Tongue (tissue), 2 donors: ENCODE data around the gene MRPL46. TPM values are rescaled to one million over a fixed set of nuclear protein-coding genes. Genes with fewer than 3 reads are reported as not detected.

Experiments
- DNase-seq: peaks from one replicate; pipeline ENCODE4 v3.0.0-alpha.2; 2015
- total RNA-seq: library from RNA; depleted of rRNA; stranded (reverse); fragments of >200 nt; gene quantifications from one replicate; pipeline ENCODE4 v1.2.3, GENCODE V29; 2014

MRPL46 gene
- 25.2 TPM for total RNA-seq

DNA sequence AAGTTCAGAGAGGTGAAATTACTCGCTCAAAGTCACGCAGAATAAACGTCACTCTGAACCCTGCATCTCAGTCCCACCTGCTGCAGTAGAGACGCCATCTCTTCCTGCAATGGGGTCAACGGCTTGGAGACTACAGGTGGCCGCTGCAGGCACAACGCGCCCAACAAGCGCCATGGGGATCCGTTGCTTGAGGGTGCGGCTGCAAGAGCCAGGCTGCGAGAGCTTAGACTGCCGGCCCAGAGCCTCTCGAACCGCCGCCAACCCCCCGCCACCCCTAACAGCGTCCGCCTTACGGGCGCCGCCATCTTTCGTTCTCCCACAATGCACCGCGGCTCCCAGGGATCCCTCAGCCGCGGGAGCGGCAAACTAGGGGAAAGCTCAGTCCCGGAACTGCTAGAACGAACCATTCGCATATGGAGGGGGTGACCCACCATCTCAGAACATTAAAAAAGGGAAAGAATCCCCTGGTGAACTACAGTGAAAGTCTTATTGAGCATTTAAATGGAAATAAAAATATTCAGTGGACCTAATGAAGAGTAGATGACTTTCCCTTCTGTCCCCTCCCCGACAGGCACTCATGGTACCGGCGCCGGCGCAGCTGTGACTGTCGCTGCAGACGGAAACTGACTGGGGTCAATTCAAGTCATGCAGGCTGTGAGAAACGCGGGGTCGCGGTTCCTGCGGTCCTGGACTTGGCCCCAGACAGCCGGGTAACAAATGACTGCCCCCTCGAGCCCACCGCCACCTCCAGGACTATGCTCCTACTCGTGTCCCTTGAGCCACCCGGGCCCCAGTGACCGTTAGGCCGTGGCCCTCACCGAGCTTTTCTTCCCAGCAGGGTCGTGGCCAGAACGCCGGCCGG, at the start of gene MRPL46, which contains the start of gene MRPS11:
Gene MRPL46, minus strand, starts transcription at position 316 of the 862 bp plus-strand sequence. Its CDS starts 11 bp downstream, at position 305.
Gene MRPS11, plus strand, starts transcription at position 636 of the 862 bp plus-strand sequence. Its CDS starts 10 bp downstream, at position 646.
- peak; percentile 97 for DNase-seq

DNA sequence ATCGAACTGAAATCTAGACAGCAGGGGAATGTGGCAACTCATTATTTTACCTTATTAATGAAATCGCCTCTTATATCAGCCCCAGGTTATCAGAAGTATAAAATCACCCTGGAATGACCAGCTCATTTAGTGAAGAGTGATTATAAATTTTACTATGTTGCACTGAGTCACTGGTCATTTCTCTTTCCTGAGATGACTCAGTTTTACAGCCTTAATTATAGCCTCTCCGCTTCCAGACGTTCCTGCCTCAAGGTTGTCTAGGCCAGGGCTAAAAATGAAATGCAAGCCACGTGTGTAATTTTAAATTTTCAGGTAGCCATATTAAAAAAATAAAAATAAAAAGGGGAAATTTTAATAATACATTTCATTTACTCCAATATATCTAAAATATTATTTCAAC, 46.0 kb upstream of the MRPL46 start:
- DNase-seq: no peak

DNA sequence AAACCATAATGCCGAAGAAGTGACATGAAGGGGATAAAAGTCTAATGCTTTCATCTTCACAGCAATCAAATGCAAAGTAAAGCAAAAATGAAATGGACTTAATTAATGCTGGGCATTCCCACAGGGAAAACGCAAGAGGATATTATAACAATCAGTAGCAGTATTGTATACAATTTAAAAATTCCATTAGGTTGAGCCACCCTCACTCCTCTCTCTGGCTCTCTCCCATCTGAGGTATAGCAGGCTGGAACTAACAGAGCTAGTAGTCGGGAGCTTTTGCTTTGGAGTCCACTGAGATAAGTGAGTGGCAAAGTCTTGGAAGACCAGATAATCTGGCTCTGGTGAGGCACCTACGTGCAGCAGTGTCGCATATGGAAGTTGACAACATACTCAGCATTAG, 45.4 kb upstream of the MRPL46 start:
- DNase-seq: no peak

DNA sequence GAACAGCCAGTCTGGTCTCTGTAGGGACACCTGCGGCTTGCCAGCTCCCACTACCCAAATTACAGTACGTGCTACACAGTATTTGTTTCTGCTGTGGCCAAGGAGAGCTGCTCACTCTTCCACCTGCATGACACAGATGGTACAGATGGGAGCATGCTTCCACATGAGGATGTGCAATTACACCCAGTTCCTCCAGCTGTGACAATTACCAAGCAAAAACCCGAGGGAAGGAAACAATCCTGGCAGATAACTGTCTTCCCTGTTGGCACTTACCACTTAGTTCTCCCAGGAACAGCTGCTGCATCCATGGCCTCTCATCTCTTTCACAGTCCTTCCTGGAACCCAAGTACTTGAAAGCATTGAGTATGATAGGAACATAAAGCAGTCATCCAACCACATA, 44.9 kb upstream of the MRPL46 start:
- DNase-seq: no peak

DNA sequence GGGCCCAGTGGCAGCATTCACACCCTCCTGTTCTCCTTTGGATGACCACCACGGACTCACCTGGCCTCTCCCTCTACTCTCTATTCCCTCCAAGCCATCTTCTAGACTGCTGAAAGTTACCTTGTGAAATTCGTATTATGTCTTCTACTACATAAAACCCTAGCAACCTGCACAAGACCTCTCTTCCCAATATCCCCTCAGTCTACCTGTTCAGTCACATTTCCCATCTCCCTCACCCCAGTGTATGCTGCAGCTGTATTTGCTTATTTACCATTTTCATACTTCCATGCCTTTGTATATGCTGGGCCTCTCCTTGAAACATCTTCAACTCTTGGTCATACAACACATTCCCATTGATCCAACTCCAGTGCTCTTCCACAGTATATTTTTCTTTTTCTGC, 44.0 kb upstream of the MRPL46 start:
- DNase-seq: no peak

DNA sequence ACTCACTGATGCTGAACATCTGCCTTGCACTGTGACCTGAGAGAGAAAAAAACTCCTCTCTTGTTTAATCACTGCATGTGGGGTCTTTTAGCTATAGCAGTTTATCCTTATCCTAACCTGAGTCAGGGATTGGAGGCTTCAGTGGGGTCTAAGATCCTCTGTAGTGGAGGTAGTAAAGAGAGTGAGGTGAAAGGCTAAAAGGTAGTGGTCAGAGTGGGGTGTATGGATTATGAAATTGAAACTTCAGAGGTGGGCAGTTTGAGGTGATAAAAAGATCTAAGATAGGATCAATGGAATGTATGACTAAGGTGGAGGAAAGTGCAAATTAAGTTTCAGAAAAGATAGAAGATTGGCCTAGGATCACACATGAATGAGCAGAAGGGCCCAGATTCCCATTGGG, 42.8 kb upstream of the MRPL46 start:
- DNase-seq: no peak

DNA sequence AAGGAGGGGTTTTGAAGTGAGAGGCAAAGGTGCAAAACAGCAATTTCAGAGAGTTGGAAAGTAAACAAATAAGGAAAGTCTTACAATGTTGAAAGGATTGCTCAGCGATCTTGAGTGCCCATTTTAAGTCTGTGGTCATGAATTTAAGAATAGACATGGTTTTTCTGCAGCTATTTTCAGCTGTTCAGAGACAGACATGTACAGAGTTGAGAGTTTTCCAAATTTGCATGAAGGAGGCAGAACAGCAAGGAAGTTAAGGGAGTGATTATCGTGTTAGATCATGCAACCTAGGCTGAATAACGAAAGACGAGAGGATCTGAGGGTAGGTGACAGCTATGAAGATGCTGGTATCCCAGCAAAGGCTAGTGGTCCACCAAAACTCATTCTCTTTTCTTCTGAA, 42.1 kb upstream of the MRPL46 start:
- DNase-seq: no peak

DNA sequence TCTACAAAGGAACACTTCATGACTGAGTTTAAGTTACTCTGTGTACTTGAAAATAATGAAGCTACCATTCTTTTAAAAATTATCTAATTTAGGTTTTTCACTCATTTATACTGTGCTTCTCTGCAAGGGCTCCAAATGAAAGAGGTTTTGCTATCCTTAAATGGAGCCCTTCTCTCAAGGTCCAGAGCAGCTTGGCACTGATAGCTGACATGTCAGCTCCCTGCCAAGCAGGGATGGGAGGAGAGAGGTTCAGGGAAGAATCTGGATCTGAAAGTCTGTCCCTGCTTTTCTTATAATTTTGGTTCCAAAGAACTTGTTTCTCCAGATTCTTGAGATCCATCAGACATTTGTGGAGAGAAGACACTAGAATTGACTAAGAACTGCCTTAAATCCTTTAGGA, 39.4 kb upstream of the MRPL46 start:
- no peak for DNase-seq

DNA sequence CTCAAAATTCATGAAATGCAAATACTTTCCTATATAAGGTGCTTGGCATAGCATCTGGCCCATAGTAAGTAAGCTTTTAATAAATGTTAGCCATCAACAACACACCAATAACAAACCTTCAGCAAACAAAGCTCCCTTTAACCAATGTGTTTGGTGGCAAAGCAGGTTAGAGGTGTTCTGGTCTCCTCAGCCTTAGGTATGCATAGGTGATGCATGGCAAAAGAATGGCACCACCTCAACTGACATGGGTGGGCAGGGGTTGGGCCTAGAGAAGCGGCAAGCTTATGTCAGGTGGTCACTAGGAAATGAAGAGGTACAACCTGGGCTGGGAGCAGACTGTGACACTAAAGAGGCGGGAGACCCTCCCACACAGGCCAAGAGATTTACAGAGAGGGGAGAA, 38.5 kb upstream of the MRPL46 start:
- no peak for DNase-seq

DNA sequence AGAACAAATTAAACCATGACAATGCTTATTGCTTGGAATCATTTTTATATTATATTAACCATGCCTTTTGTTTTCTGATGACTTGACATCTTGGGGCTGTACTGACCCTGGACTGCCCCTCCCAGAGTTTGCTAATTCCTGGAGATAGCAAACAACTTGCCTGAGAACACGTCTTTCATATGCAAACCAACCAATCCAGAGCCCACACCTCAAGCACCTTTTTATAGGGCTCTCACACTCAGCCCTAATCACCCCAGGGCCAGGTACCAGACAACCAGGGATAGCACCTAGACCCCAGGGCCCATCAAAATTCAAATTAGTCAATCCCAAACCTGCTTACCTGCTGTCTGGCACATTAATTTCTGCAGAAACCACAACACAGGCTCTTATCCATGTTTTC, 37.3 kb upstream of the MRPL46 start:
- no peak for DNase-seq

DNA sequence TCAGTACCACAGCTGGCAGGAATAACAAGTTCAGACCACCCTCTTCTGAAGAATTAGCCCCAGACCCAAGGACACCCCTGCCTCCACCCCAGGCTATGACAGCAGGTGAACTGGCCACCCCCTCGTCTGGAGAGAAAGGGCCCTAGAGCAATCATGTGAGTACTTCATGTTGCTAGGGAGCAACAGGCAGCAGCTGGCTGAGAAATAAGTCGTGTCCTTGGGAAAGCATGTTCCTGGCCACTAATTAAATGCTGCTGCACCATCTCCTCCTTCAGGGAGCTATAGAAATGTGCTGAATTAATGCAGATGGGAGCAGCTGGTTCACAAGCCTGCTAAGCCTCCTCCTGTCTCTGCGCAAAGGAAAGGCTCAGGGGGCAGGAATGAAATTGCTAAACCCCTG, 31.8 kb upstream of the MRPL46 start:
- peak; percentile 56 for DNase-seq

DNA sequence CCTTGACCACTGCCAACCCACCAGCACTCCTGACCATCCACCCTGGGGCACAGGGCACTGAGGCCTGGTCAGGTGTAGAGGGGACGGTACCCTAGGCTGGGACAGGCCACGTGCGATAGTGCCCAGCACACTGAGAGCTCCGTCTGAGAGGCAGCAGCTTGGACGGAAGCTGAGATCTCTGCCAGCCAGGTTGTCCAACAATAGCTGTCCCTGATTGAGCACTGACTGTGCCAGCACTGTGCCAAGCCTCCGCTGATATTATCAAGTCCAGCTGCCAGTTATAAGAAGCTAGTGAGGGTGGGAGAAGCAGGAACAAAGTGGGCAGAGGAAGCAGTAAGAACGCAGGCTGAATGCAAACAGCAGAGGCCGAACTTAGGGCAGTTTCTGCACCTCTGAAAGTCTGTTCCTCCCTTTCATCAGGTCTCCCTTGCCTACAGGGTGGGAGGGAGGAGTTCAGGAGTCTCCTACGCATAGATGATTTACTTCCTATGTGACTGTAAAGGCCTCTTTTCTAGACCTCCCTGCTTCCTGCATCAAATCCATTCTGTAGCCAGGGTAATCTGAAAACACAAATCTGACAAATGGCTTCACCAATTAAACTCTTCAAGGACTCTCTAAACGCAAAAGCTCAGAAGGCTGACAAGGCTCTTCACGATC, 30.0 kb upstream of the MRPL46 start:
- DNase-seq: no peak

DNA sequence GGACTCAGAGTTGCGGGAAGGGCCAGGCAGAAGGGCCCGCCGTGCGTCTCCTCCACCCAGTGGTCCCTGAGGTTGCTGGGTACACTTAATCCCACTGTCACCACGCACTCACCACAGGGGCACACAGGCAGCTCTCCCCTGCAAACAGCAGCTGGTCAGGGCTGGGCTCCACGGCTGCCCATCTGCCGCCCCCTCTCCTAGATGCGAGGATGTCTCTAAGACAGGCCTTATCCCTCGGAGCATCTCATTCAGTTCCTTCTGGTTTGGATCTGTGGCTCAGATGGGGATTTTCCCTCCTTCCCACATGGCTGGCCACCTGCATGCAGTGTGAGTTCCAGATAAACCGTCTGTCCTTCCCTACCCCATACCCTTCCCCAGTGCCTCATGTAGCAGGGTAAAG, 26.7 kb upstream of the MRPL46 start:
- DNase-seq: peak; percentile 67

DNA sequence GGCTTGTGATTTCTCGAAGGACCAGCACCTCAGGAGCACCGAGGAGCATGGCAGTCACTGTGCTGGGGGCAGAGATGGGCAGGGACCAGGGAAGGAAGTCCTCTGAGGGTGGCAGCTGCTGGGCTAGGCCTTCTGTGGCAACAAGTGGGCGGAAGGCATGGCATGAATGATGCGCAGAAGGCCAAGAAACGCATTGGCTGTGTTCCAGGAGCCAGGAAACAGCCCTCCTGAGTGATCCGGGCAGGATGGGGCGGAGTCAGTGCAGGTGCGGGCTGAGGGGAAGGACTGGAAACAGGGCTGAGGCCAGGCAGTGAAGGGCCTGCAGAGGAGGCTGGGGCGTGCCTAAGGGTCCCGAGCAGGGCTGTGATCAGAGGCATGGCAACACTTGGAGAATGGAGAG, 24.0 kb upstream of the MRPL46 start:
- DNase-seq: peak; percentile 35

DNA sequence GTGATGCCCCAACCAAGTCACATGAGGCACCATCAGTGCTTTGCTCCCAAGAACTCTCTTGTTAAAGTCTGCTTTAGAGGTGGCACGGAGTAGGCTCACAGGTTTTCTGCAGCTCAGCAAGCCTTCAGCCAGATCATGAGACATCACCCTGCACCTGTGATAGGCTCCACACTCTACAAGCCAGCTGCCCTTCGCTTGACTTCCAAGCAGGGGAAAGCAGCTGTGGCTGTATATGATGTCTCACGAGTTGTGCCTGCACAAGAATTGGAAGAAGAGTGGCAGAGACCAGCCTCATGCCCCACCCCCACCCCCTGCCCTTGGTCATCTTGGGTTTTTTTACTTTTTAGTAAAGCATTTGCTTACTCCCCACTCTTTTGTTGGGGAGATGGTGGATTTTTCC, 22.8 kb upstream of the MRPL46 start:
- peak; percentile 36 for DNase-seq

DNA sequence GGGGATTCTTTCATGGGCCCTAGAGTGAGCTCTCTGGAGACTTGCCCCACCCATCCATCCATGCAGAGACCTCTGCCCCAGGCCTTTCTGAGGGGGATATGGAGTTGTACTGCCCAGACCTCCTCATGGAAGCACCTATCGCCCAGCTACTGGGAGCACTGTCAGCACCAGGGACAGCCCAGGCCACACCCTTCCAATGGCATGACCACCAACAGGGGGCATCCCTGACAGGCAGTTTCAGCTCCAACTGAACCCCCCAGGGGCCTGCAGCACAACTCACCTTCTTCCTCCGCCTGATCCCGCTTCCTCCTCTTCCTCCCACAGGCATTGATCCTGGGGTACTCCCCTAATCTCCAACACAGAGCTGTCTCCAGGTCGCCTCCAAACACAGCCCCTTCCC, 22.1 kb upstream of the MRPL46 start:
- DNase-seq: no peak

DNA sequence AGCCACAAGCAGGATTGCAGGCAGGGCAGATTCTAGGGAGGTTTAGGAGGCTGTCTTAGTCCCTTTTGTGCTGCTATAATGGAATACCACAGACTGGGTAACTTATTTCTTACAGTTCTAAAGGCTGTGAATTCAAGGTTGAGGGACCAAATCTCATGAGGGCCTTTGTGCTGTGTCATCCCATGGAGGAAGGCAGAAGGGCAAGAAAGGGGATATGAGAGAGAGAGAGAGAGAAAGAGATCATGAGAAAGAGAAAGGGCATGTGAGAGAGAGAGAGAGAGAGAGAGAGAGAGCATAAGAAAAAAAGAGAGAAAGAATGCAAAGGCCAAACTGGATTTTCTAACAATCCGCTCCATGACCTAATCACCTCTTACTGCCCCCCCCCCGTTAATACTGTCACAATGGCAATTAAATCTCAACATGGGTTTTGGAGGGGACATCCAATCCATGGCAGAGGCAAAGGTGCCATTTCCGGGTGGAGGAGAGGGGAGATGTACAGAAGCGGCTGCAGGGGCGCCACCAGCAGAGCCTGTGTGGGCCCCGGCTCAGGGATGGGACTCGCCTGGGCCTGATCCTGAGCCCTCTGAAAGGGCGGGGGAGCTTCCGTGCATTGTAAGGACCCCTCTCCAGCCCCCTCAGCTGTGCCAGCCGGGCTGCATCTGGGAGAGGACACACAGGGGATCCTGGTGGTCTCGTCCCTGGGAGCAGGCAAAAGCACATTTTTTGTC, 20.8 kb upstream of the MRPL46 start:
- no peak for DNase-seq

DNA sequence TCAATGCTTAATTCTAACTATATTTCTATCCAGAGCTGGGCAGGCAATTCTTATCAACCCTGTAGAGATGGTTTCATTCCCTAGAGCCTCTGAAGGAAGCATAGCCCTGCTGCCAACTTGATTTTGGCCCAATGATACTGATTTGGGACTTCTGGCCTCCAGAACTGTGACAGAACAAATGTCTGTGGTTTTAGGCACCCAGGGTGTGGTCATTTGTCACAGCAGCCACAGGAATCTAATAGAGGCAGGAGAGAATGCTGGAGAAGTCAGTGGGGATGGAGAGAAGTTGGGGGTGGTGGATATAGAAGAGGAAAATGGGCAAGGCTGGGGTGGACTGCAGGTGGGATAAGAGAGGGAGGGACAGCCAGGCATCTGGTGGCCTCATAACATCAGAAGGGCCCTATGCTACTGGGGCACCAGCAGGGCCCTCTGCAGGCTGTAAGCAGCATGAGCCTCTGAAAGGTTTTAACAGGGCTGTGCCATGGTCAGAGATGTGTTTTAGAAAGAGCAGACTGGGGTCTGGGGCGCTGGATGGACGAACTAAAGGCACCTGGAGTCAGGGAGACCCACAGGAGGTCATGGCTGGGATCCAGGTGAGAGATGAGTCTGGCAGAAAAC, 20.1 kb upstream of the MRPL46 start:
- DNase-seq: no peak

DNA sequence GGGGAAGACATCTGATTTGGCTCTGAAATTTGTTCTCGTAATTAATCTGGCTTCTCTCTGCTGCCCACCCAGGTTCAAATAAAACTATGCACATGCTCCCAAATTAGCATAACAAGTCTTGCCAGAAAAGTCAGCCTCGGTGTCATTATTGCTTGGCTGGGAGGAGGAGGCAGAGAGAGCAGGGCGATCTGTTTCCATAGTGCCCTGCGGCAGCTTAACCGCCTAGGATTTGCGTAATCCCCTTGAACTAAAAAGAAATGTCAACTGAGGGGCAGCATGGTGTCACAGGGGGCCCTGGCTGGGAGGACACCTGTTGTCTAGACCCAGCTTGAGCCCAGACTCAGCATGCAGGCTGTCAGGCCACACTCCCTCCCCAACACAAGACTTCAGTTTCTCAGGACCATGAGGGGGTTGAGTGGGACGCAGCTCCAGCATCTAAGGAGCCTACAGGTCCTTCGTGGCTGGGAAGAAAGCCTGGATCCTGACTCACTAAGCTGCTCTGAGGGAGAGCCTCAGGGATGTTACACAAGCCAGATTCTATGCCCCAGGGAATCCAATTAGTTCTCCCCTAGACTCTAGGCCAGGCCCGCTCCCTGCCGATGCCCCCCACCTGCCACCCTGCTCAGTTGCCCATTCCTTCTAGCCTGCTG, 17.6 kb upstream of the MRPL46 start:
- peak; percentile 91 for DNase-seq

DNA sequence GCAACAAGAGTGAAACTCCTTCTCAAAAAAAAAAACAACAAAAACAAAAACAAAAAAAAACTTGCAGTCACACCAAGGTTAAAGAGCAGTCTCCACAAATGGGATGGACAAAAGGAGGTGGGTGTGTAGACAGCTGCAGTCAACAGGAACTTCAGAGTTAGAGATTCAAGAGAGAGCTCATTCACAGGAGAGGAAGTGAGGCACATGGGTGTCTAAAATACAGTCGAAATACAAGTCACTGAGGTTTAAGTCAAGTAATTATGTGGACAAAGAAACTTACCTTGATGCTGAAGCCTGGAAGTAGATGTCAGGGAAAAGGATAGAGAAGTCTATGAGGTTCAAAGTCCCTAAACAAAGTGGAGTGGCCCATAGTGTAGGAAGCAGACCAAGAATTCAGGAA, 15.1 kb upstream of the MRPL46 start:
- no peak for DNase-seq

DNA sequence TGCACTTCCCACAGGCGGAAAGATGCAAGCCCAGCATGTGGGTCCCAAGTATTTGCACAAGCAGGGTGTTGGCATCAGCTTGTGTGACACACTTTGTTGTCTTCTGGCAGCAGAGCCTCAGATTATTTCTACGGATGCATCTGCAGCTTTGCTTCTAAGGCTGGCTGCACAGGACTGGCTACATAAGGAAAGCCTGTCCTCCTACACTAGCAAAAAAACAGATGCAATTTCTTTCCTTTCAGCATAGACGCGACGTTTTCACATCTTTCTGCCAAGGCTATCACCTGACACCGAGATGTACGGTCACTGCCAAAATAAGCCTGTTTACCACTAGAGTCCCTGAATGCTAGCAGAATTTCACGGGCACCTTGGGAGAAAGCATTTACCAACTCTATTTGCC, 13.8 kb upstream of the MRPL46 start:
- no peak for DNase-seq

DNA sequence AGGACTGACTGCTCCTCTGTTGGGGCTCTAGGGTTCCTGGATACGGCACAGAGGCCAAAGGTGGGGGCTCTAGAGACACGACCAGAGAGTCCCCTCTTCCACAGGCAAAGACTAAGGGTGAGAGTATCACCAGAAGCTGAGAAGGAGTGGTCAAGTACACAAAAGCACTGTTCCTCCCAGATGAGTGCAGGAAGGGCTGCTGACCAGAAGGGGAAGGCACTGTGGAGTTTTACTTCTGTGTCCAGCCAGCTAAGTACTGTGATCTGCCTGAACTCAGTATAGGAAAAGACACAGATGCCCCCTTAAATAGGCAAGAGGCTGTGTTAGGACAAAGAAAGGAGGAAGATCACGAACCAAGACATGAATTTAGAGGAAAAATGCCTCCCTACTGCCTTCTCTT, 12.0 kb upstream of the MRPL46 start:
- no peak for DNase-seq
